Kidney epithelial cell (primary cell): Measurements from ENCODE around the gene PREX1. TPM values are rescaled to one million over a fixed set of nuclear protein-coding genes. Genes with fewer than 3 reads are reported as not detected.

ENCODE experiments used
- DNase-seq: peaks from one replicate; pipeline ENCODE4 v3.0.0-alpha.2; 2010; ENCODE audit warnings: low read depth
- H3K27me3 ChIP-seq: 2 replicates; pipeline ENCODE4 v1.6.0; 2011; ENCODE audit warnings: low read length; ENCODE audit not compliant: control insufficient read depth, insufficient read depth
- H3K36me3 ChIP-seq: 2 replicates; pipeline ENCODE4 v1.5.1; 2011; ENCODE audit warnings: low read length; ENCODE audit not compliant: control insufficient read depth, insufficient read depth
- H3K4me3 ChIP-seq: 2 replicates; pipeline ENCODE4 v1.5.1; 2011; ENCODE audit warnings: low read depth, mild to moderate bottlenecking, control low read depth, low read length
- CTCF ChIP-seq: IDR thresholded peaks from 2 replicates; pipeline ENCODE4 v1.5.1; 2011; ENCODE audit warnings: mild to moderate bottlenecking, moderate library complexity, low read length, control low read depth, inconsistent platforms; ENCODE audit not compliant: insufficient read depth, poor library complexity, severe bottlenecking
- total RNA-seq: library from RNA; depleted of rRNA; stranded (reverse); fragments of >200 nt; gene quantifications from 2 replicates; pipeline ENCODE4 v1.2.3, GENCODE V29; 2015

PREX1 gene
- total RNA-seq, 1 donor from 2014 or later, result 3.5 TPM

- Histone ChIP-seq H3K27me3 (peaks cover 2% of the 10 kb centered on the region), H3K36me3 (no peaks in the 10 kb centered on the region), H3K4me3 (no peak overlapping the region)
- no peak for DNase-seq
- no peak for TF ChIP-seq CTCF
Observed at GRCh38 chr20:48679599-48679998, 148.2 kb downstream of the PREX1 start.

GRCh38 chr20:48679011-48679410 lies 148.8 kb downstream of the PREX1 start:
- no peak for DNase-seq
- no peaks in the 10 kb centered on the region for H3K36me3 ChIP-seq

GRCh38 chr20:48678421-48678820 lies 149.4 kb downstream of the PREX1 start:
- no peak for TF ChIP-seq CTCF
- no peak overlapping the region for H3K4me3 ChIP-seq
- H3K36me3 ChIP-seq, result no peaks in the 10 kb centered on the region
- H3K27me3 ChIP-seq, result peaks cover 2% of the 10 kb centered on the region
- DNase-seq, result no peak

More at GRCh38 chr20:48679011-48679410, 148.8 kb downstream of the PREX1 start:
- TF ChIP-seq CTCF, result no peak
- peaks cover 2% of the 10 kb centered on the region for H3K27me3 ChIP-seq
- H3K4me3 ChIP-seq, result no peak overlapping the region

GRCh38 chr20:48676795-48677460 lies 150.9 kb downstream of the PREX1 start:
- peaks cover 8% of the 10 kb centered on the region for H3K27me3 ChIP-seq
- DNase-seq, result no peak
- H3K4me3 ChIP-seq, result no peak overlapping the region
- no peak for TF ChIP-seq CTCF
- no peaks in the 10 kb centered on the region for H3K36me3 ChIP-seq

GRCh38 chr20:48676125-48676524 lies 151.7 kb downstream of the PREX1 start:
- TF ChIP-seq CTCF, result no peak
- DNase-seq, result no peak
- H3K36me3 ChIP-seq, result no peaks in the 10 kb centered on the region
- H3K27me3 ChIP-seq, result peaks cover 12% of the 10 kb centered on the region
- no peak overlapping the region for H3K4me3 ChIP-seq

GRCh38 chr20:48674461-48674860 lies 153.3 kb downstream of the PREX1 start:
- no peak for TF ChIP-seq CTCF
- H3K36me3 ChIP-seq, result no peaks in the 10 kb centered on the region

More at GRCh38 chr20:48674461-48674860, 153.3 kb downstream of the PREX1 start:
- Histone ChIP-seq H3K27me3 (peaks cover 16% of the 10 kb centered on the region), H3K4me3 (no peak overlapping the region)
- DNase-seq, result no peak
